Colonic mucosa (tissue), 4 donors: ENCODE results near the gene CDK5R1. TPM values are rescaled to one million over a fixed set of nuclear protein-coding genes. Genes with fewer than 3 reads are reported as not detected.
"Not testable (repeated sequence)": the region's sequence is repeated elsewhere in the genome, so short reads cannot be mapped to it uniquely, and the experiment has no call there.

Source experiments
- DNase-seq: peaks from one replicate; pipeline ENCODE4 v3.0.0-alpha.2; 2020
- H3K27ac ChIP-seq: fragments of 200-600 bp; one replicate; pipeline ENCODE4 v1.8.0; 2021
- H3K27me3 ChIP-seq: fragments of 200-600 bp; one replicate; pipeline ENCODE4 v1.8.0; 2021
- H3K36me3 ChIP-seq: fragments of 200-600 bp; one replicate; pipeline ENCODE4 v1.8.0; 2021
- H3K4me1 ChIP-seq: fragments of 200-600 bp; one replicate; pipeline ENCODE4 v1.8.0; 2021; ENCODE audit warnings: mild to moderate bottlenecking
- H3K4me3 ChIP-seq: fragments of 200-600 bp; one replicate; pipeline ENCODE4 v1.8.0; 2021
- H3K9ac ChIP-seq, 2 donors: one replicate each; pipeline ENCODE4 v1.7.0; 2013; ENCODE audit warnings: control low read depth in 2 of 2, low read depth in 2 of 2, low read length in 2 of 2
- H3K9me3 ChIP-seq: fragments of 200-600 bp; one replicate; pipeline ENCODE4 v1.8.0; 2021
- CTCF ChIP-seq: fragments of 200-600 bp; IDR thresholded peaks from one replicate; pipeline ENCODE4 v1.8.0; 2022; ENCODE audit warnings: antibody characterized with exemption, mild to moderate bottlenecking
- intact Hi-C: fragments of 100-400 bp; cut with DNase I; formaldehyde crosslinking; loops from one replicate; pipeline ENCODE4 v1.14.1; 2022
- total RNA-seq, 2 donors: library from RNA; stranded (reverse); fragmentation: NEBNext Ultra II Directional in 1 of 2; extraction: Animal tissue kit (Norgen Biotek cat#: 25700) in 1 of 2; gene quantifications; one replicate each; pipeline ENCODE4 v1.2.1, GENCODE V29; 2021
- donor health status: healthy.
- donor health status: DM: no; HTN: no; CAD: no.
- donor health status: DM: no; HTN: no; CAD: no.

CDK5R1 gene
- total RNA-seq, 2 donors from 2014 or later, result 0.98 to 1.4 TPM

- no peak for TF ChIP-seq CTCF
- H3K4me1 ChIP-seq, result peaks cover 10% of the 10 kb centered on the region
- H3K36me3 ChIP-seq, result no peaks in the 10 kb centered on the region
- no peaks in the 10 kb centered on the region for H3K27me3 ChIP-seq
- peak overlapping the region; percentile 86 for H3K4me3 ChIP-seq
- peak; percentile 52 for DNase-seq
- intact Hi-C loops, result loop anchor here (10.0 kb wide), 1 partner anchor 100 kb away; the partner anchor contains the start of gene C17orf75
- no peaks in the 10 kb centered on the region for H3K9me3 ChIP-seq
- H3K9ac ChIP-seq, result peak overlapping the region; percentile 64 to 93
- peak overlapping the region; percentile 47 for H3K27ac ChIP-seq
These were observed 41.7 kb upstream of the CDK5R1 start for GRCh38 chr17:32445074-32445415.

- intact Hi-C loops, result loop anchor here (10.0 kb wide), 1 partner anchor 101 kb away; the partner anchor contains the start of gene C17orf75
- TF ChIP-seq CTCF, result no peak
- H3K27ac ChIP-seq, result no peak overlapping the region
These were observed 41.3 kb upstream of the CDK5R1 start for GRCh38 chr17:32445497-32445896.

GRCh38 chr17:32445971-32446370, 40.8 kb upstream of the CDK5R1 start:
- Histone ChIP-seq H3K27ac (no peak overlapping the region), H3K36me3 (no peaks in the 10 kb centered on the region), H3K27me3 (no peaks in the 10 kb centered on the region), H3K9me3 (no peaks in the 10 kb centered on the region), H3K4me1 (peaks cover 10% of the 10 kb centered on the region), H3K9ac (no peak overlapping the region), H3K4me3 (peak overlapping the region; percentile 86)
- intact Hi-C loops, result loop anchor here (10.0 kb wide), 1 partner anchor 101 kb away; the partner anchor contains the start of gene C17orf75
- no peak for DNase-seq
- no peak for TF ChIP-seq CTCF

More at GRCh38 chr17:32445497-32445896, 41.3 kb upstream of the CDK5R1 start:
- Histone ChIP-seq H3K36me3 (no peaks in the 10 kb centered on the region), H3K4me1 (peaks cover 10% of the 10 kb centered on the region), H3K4me3 (peak overlapping the region; percentile 86), H3K9me3 (no peaks in the 10 kb centered on the region), H3K27me3 (no peaks in the 10 kb centered on the region), H3K9ac (peak overlapping the region in 1 of 2 donors; percentile 64)
- DNase-seq, result no peak

- Histone ChIP-seq H3K36me3 (no peaks in the 10 kb centered on the region), H3K27me3 (no peaks in the 10 kb centered on the region), H3K4me3 (no peak overlapping the region), H3K4me1 (peaks cover 10% of the 10 kb centered on the region), H3K9ac (no peak overlapping the region), H3K9me3 (no peaks in the 10 kb centered on the region), H3K27ac (no peak overlapping the region)
- TF ChIP-seq CTCF, result no peak
- intact Hi-C loops, result loop anchor here (10.0 kb wide), 1 partner anchor 102 kb away; the partner anchor contains the start of gene C17orf75
- DNase-seq, result no peak
These were observed 39.8 kb upstream of the CDK5R1 start for GRCh38 chr17:32446949-32447348.

- Histone ChIP-seq H3K36me3 (peaks cover 6% of the 10 kb centered on the region), H3K27ac (no peak overlapping the region)
These were observed 36.8 kb upstream of the CDK5R1 start for GRCh38 chr17:32449963-32450362.

GRCh38 chr17:32450379-32450778, 36.4 kb upstream of the CDK5R1 start:
- H3K4me3 ChIP-seq, H3K9me3 ChIP-seq, H3K36me3 ChIP-seq, intact Hi-C loops, H3K9ac ChIP-seq, H3K27me3 ChIP-seq, H3K27ac ChIP-seq: not testable (repeated sequence)
- peaks cover 10% of the 10 kb centered on the region for H3K4me1 ChIP-seq
- DNase-seq, result peak; percentile 36

More at GRCh38 chr17:32449963-32450362, 36.8 kb upstream of the CDK5R1 start:
- Histone ChIP-seq H3K4me3 (no peak overlapping the region), H3K9ac (no peak overlapping the region), H3K4me1 (peaks cover 10% of the 10 kb centered on the region), H3K27me3 (no peaks in the 10 kb centered on the region), H3K9me3 (no peaks in the 10 kb centered on the region)
- no peak for TF ChIP-seq CTCF
- no peak for DNase-seq
- intact Hi-C loops, result loop anchor here (10.0 kb wide), 1 partner anchor 105 kb away; the partner anchor contains the start of gene C17orf75
